WTC11 (cell line): Measurements from ENCODE around the gene SCYGR5.

Source experiments
- GABPB1 ChIP-seq: sonication (generic); formaldehyde crosslinking; IDR thresholded peaks from 2 replicates; pipeline ENCODE4 v1.8.1; 2023; ENCODE audit warnings: mild to moderate bottlenecking, missing genetic modification reagents
- IRF2 ChIP-seq: sonication (generic); formaldehyde crosslinking; IDR thresholded peaks from 2 replicates; pipeline ENCODE4 v1.8.0; 2022; ENCODE audit warnings: low read depth, missing genetic modification reagents, borderline replicate concordance
- RELA ChIP-seq: sonication (generic); formaldehyde crosslinking; IDR thresholded peaks from 2 replicates; pipeline ENCODE4 v1.8.1; 2022; ENCODE audit warnings: missing genetic modification reagents, mild to moderate bottlenecking, borderline replicate concordance
- TF ChIP-seq, protein P1 (sequence below): fragments of 200-600 bp; IDR thresholded peaks from 2 replicates; pipeline ENCODE4 v1.8.0; 2022; ENCODE audit warnings: antibody characterized with exemption
- TF ChIP-seq, protein P2 (sequence below): sonication (generic); formaldehyde crosslinking; IDR thresholded peaks from 2 replicates; pipeline ENCODE4 v1.8.0; 2022; ENCODE audit warnings: missing genetic modification reagents
- TF ChIP-seq, protein P3 (sequence below): sonication (generic); formaldehyde crosslinking; IDR thresholded peaks from 2 replicates; pipeline ENCODE4 v1.8.0; 2022; ENCODE audit warnings: mild to moderate bottlenecking, missing genetic modification reagents

DNA sequence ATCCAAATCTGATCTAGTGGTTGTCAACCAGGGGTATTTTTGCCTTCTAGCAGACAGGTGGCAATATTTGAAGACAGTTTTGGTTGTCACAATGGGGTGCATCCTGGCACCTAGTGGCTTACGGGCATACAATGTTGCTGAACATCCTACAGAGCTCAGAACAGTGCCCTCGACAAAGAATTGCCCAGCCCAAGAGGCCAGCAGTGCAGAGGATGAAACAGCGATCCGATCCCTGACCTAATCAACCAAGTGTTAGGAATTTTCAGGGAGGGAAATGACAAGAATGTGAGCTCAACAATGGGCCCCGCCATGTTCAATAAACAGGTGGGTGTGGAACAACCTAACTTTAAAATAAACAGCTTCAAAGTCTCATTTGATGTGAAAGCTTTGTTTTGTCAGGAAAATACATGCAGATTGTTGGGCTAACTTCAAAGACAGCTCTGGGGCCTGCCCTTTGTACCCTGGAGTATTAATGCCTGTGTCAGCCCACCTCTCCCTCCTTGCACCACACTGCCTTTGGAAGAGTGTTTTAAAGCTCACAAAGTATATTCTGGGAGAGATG is 22.5 kb upstream of the SCYGR5 start:
- TF ChIP-seq RELA (CRISPR knock-in tag) (no peak), GABPB1 (CRISPR knock-in tag) (no peak), IRF2 (no peak)
- TF ChIP-seq, protein P1, sequence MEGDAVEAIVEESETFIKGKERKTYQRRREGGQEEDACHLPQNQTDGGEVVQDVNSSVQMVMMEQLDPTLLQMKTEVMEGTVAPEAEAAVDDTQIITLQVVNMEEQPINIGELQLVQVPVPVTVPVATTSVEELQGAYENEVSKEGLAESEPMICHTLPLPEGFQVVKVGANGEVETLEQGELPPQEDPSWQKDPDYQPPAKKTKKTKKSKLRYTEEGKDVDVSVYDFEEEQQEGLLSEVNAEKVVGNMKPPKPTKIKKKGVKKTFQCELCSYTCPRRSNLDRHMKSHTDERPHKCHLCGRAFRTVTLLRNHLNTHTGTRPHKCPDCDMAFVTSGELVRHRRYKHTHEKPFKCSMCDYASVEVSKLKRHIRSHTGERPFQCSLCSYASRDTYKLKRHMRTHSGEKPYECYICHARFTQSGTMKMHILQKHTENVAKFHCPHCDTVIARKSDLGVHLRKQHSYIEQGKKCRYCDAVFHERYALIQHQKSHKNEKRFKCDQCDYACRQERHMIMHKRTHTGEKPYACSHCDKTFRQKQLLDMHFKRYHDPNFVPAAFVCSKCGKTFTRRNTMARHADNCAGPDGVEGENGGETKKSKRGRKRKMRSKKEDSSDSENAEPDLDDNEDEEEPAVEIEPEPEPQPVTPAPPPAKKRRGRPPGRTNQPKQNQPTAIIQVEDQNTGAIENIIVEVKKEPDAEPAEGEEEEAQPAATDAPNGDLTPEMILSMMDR: no peak
- TF ChIP-seq, protein P2, sequence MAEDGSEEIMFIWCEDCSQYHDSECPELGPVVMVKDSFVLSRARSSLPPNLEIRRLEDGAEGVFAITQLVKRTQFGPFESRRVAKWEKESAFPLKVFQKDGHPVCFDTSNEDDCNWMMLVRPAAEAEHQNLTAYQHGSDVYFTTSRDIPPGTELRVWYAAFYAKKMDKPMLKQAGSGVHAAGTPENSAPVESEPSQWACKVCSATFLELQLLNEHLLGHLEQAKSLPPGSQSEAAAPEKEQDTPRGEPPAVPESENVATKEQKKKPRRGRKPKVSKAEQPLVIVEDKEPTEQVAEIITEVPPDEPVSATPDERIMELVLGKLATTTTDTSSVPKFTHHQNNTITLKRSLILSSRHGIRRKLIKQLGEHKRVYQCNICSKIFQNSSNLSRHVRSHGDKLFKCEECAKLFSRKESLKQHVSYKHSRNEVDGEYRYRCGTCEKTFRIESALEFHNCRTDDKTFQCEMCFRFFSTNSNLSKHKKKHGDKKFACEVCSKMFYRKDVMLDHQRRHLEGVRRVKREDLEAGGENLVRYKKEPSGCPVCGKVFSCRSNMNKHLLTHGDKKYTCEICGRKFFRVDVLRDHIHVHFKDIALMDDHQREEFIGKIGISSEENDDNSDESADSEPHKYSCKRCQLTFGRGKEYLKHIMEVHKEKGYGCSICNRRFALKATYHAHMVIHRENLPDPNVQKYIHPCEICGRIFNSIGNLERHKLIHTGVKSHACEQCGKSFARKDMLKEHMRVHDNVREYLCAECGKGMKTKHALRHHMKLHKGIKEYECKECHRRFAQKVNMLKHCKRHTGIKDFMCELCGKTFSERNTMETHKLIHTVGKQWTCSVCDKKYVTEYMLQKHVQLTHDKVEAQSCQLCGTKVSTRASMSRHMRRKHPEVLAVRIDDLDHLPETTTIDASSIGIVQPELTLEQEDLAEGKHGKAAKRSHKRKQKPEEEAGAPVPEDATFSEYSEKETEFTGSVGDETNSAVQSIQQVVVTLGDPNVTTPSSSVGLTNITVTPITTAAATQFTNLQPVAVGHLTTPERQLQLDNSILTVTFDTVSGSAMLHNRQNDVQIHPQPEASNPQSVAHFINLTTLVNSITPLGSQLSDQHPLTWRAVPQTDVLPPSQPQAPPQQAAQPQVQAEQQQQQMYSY (CRISPR knock-in tag): no peak
- TF ChIP-seq, protein P3, sequence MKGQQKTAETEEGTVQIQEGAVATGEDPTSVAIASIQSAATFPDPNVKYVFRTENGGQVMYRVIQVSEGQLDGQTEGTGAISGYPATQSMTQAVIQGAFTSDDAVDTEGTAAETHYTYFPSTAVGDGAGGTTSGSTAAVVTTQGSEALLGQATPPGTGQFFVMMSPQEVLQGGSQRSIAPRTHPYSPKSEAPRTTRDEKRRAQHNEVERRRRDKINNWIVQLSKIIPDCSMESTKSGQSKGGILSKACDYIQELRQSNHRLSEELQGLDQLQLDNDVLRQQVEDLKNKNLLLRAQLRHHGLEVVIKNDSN (CRISPR knock-in tag): no peak
